OCI-LY7 (cell line): Measurements from ENCODE around the gene ANTKMT. TPM values are rescaled to one million over a fixed set of nuclear protein-coding genes. Genes with fewer than 3 reads are reported as not detected.
"Not testable (repeated sequence)": the region's sequence is repeated elsewhere in the genome, so short reads cannot be mapped to it uniquely, and the experiment has no call there.

Experiments
- BruUV-seq: library from RNA; stranded (reverse); fragments of 400-500 nt; replicated peaks from 2 replicates; lab custom pipeline; 2021; lab: Mats Ljungman, UMichigan
- CTCF ChIA-PET: fragments of 300-600 bp; sonication (Branson Sonifier 250); formaldehyde crosslinking; loops from one replicate; lab custom pipeline; 2022; ENCODE audit warnings: antibody characterized with exemption; ENCODE audit not compliant: unreplicated experiment; lab: Charles Lee
- POLR2A ChIA-PET: fragments of 300-600 bp; sonication (Branson Sonifier 250); formaldehyde crosslinking; loops from one replicate; lab custom pipeline; 2022; ENCODE audit warnings: antibody characterized with exemption; lab: Charles Lee
- DNase-seq: peaks from one replicate; pipeline ENCODE4 v3.0.0-alpha.2; 2015; ENCODE audit warnings: low spot score
- H2AFZ ChIP-seq: fragments of 200-600 bp; sonication (generic), shearing (Covaris generic); 2 replicates; pipeline ENCODE4 v1.6.1; 2014; ENCODE audit warnings: mild to moderate bottlenecking, antibody characterized with exemption, low read length, moderate library complexity
- H3K27ac ChIP-seq: fragments of 200-600 bp; sonication (generic); 2 replicates; pipeline ENCODE4 v1.5.1; 2014; ENCODE audit warnings: mixed run types, low read depth, mild to moderate bottlenecking, moderate library complexity, low read length, inconsistent platforms; ENCODE audit not compliant: poor library complexity, severe bottlenecking
- H3K36me3 ChIP-seq: fragments of 200-600 bp; sonication (generic); 2 replicates; pipeline ENCODE4 v1.6.1; 2014; ENCODE audit warnings: mild to moderate bottlenecking, antibody characterized with exemption, low read length, moderate library complexity, mixed read lengths; ENCODE audit not compliant: insufficient read depth
- H3K4me1 ChIP-seq: fragments of 200-600 bp; sonication (generic); 2 replicates; pipeline ENCODE4 v1.5.1; 2014; ENCODE audit warnings: mild to moderate bottlenecking, low read length; ENCODE audit not compliant: insufficient read depth, poor library complexity, severe bottlenecking
- H3K4me2 ChIP-seq: fragments of 200-600 bp; sonication (generic); 2 replicates; pipeline ENCODE4 v1.6.1; 2014; ENCODE audit warnings: mild to moderate bottlenecking, low read length
- H3K4me3 ChIP-seq: fragments of 200-600 bp; sonication (generic); 2 replicates; pipeline ENCODE4 v1.5.1; 2014; ENCODE audit warnings: mild to moderate bottlenecking, low read depth, low read length; ENCODE audit not compliant: poor library complexity, severe bottlenecking
- H3K79me2 ChIP-seq: fragments of 200-600 bp; sonication (generic); 2 replicates; pipeline ENCODE4 v1.6.1; 2016; ENCODE audit warnings: low read depth, mild to moderate bottlenecking, low read length, moderate library complexity, mixed read lengths; ENCODE audit not compliant: insufficient read depth
- H3K9me2 ChIP-seq: fragments of 200-600 bp; sonication (generic); 2 replicates; pipeline ENCODE4 v1.6.1; 2016; ENCODE audit warnings: mild to moderate bottlenecking, low read length, mixed read lengths; ENCODE audit not compliant: insufficient read depth
- H3K9me3 ChIP-seq: fragments of 200-600 bp; sonication (generic); 2 replicates; pipeline ENCODE4 v1.6.1; 2014; ENCODE audit warnings: mild to moderate bottlenecking, mixed run types, low read length, mixed read lengths
- H4K20me1 ChIP-seq: fragments of 200-600 bp; sonication (generic); 2 replicates; pipeline ENCODE4 v1.6.1; 2014; ENCODE audit warnings: mild to moderate bottlenecking, antibody characterized with exemption, low read length, moderate library complexity, mixed read lengths; ENCODE audit not compliant: insufficient read depth
- EZH2phosphoT487 ChIP-seq: fragments of 200-600 bp; sonication (generic); IDR thresholded peaks from 2 replicates; pipeline ENCODE4 v1.6.1; 2018; ENCODE audit warnings: low read depth, borderline replicate concordance, mild to moderate bottlenecking, mixed run types, antibody characterized with exemption, low read length, moderate library complexity, mixed read lengths
- intact Hi-C: fragments of 100-400 bp; cut with micrococcal nuclease; formaldehyde crosslinking; loops from one replicate; pipeline ENCODE4 v1.10.0; 2022; ENCODE audit not compliant: unreplicated experiment
- total RNA-seq, 2 experiments: library from RNA; depleted of rRNA in 1 of 2; stranded (reverse); fragments of >200 nt in 1 of 2; shearing (Covaris generic) in 1 of 2; gene quantifications; 2 replicates each; pipeline ENCODE4 v1.2.3, GENCODE V29; 2014 to 2022
- TF ChIP-seq, protein P1 (sequence below): fragments of 200-600 bp; sonication (generic); conservative IDR thresholded peaks from 2 replicates; pipeline ENCODE4 v1.5.1; 2014; ENCODE audit warnings: mild to moderate bottlenecking, antibody characterized with exemption, low read length, moderate library complexity, mixed read lengths

The ANTKMT gene
- total RNA-seq, 2 experiments from 2014 or later, result 46.5 to 51.3 TPM

DNA sequence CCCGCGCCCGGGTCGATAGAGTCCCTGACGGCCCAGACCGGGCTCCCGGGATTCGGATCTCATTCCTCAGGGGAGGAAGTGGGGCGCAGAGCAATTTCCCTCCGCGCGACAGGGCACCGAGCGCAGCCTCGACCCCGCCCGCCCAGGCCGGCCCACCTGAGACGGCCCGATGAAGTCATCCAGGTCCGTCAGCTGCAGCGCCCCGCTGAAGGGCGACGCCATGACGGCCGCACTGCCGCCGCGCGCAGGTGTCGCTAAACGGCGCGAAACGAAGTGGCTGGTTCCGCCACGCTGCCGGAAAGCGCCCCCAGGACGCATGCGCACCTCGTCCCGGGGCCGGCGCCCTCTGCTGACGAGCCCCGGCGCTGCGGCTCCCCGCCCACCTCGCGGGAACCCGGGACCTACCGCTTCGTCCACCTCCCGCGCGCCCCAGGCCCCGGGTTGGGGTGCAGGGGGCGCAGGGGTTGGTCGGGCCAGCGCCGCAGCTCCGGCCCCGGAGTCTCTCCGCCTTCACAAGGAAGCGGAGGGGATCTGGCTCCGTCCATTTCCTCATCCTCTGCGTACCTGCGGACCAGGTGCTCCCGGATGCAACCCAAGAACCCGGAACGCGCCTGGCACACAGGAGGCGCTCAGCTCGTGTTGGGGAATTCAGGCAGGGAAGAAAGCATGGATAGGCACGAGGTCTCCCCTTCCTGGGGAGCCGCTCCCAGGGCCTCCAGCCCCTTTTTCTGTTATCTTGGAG is 20.0 kb downstream of the ANTKMT start, which contains the start of gene CIAO3:
Gene CIAO3 (minus strand): TSS at position 234 of the 742 bp plus-strand sequence. CDS start 12 bp downstream, at position 222.
- H3K4me3 ChIP-seq, result peak within 1 kb of the TSS; percentile 91
- POLR2A ChIA-PET, result no interaction called here
- intact Hi-C loops, result no loop called here

DNA sequence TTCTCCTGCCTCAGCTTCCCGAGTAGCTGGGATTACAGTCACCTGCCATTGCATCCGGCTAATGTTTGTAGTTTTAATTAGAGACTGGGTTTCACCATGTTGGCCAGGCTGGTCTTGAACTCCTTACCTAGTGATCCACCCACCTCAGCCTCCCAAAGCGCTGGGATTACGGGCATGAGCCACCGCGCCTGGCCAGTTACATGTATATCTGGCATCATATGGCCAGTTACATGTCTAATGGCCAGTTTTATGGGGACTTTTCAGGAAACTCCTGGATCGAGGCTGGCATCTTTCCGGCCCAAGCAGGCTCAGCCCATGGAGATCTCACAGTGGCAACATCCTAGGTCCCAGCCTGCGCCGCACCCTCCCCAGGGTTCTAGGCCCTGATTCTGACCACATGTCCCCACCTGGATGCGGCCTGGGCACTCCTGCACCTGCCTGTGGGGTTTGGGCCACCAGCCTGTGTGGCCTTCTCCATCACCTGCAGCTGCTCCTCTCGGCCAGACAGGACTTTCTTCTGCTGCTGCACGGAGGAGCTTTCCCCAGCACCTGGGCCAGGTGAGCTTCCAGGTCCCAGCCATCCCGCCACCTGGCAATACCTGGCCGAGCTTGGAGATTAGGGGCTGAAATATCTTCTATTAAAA is 21.2 kb downstream of the ANTKMT start:
- TF ChIP-seq, protein P1, sequence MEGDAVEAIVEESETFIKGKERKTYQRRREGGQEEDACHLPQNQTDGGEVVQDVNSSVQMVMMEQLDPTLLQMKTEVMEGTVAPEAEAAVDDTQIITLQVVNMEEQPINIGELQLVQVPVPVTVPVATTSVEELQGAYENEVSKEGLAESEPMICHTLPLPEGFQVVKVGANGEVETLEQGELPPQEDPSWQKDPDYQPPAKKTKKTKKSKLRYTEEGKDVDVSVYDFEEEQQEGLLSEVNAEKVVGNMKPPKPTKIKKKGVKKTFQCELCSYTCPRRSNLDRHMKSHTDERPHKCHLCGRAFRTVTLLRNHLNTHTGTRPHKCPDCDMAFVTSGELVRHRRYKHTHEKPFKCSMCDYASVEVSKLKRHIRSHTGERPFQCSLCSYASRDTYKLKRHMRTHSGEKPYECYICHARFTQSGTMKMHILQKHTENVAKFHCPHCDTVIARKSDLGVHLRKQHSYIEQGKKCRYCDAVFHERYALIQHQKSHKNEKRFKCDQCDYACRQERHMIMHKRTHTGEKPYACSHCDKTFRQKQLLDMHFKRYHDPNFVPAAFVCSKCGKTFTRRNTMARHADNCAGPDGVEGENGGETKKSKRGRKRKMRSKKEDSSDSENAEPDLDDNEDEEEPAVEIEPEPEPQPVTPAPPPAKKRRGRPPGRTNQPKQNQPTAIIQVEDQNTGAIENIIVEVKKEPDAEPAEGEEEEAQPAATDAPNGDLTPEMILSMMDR, result no peak
- no peak for TF ChIP-seq EZH2phosphoT487
- H4K20me1 ChIP-seq, result no peaks in the 10 kb centered on the region
- ChIA-PET CTCF (no interaction called here), POLR2A (no interaction called here)
- H3K9me2 ChIP-seq, result no peaks in the 10 kb centered on the region
- H3K4me3 ChIP-seq, result no peak overlapping the region
- no peaks in the 10 kb centered on the region for H3K9me3 ChIP-seq
- no peak for DNase-seq
- intact Hi-C loops, result no loop called here
- H3K4me2 ChIP-seq, result peak overlapping the region; percentile 30; the same call in 1 of the 2 replicates
- H2AFZ ChIP-seq, result no peak overlapping the region
- peaks cover 19% of the 10 kb centered on the region; the same call in 1 of the 2 replicates for H3K79me2 ChIP-seq
- peaks cover 7% of the 10 kb centered on the region; the same call in 1 of the 2 replicates for H3K36me3 ChIP-seq
- no peak overlapping the region for H3K27ac ChIP-seq
- BruUV-seq, result TSS peak; percentile 63
- H3K4me1 ChIP-seq, result peaks cover 36% of the 10 kb centered on the region

More for the DNA sequence above, 20.0 kb downstream of the ANTKMT start, which contains the start of gene CIAO3:
- no peaks in the 10 kb centered on the region for H3K9me3 ChIP-seq
- H3K4me1 ChIP-seq, result peaks cover 48% of the 10 kb centered on the region
- no peaks in the 10 kb centered on the region for H4K20me1 ChIP-seq
- CTCF ChIA-PET, result interaction anchor here (0.7 kb wide), 1 partner anchor 21 kb away, joined by 4 read pairs; no protein-coding TSS in a partner anchor
- H3K4me2 ChIP-seq, result peak within 1 kb of the TSS; percentile 89
- peak; percentile 96 for DNase-seq
- no peak for TF ChIP-seq EZH2phosphoT487
- TF ChIP-seq, protein P1, result peak; percentile 87
- no peaks in the 10 kb centered on the region for H3K9me2 ChIP-seq
- peak within 1 kb of the TSS; percentile 61; the same call in 1 of the 2 replicates for H2AFZ ChIP-seq
- TSS peak; percentile 71 for BruUV-seq
- H3K36me3 ChIP-seq, result peaks cover 19% of the 10 kb centered on the region
- peaks cover 31% of the 10 kb centered on the region for H3K79me2 ChIP-seq
- H3K27ac ChIP-seq, result peak within 1 kb of the TSS; percentile 97

DNA sequence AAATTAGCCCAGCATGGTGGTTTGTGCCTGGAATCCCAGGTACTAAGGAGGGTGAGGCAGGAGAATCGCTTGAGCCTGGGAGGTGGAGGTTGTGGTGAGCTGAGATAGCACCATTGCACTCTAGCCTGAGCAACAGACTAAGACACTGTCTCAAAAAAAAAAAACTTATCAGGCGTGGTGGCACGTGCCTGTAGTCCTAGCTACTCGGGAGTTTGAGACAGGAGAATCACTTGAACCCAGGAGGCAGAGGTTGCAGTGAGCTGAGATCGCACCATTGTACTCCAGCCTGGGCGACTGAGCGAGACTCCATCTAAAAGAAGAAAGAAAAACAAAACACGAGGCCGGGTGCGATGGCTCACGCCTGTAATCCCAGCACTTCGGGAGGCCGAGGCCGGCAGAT is 21.9 kb downstream of the ANTKMT start:
- BruUV-seq, H3K9me2 ChIP-seq, CTCF ChIA-PET, H4K20me1 ChIP-seq, H3K9me3 ChIP-seq, intact Hi-C loops, H3K4me3 ChIP-seq, DNase-seq, H3K4me2 ChIP-seq, H3K27ac ChIP-seq, H3K36me3 ChIP-seq, H2AFZ ChIP-seq: not testable (repeated sequence)
- peaks cover 16% of the 10 kb centered on the region; the same call in 1 of the 2 replicates for H3K79me2 ChIP-seq
- H3K4me1 ChIP-seq, result peaks cover 29% of the 10 kb centered on the region
- POLR2A ChIA-PET, result interaction anchor here (0.7 kb wide), 1 partner anchor 23 kb away, joined by 3 read pairs; no protein-coding TSS in a partner anchor
